ENCODE measurements around the gene NTM.

NTM gene

GRCh38 chr11:132286106-132286505 lies 915.7 kb downstream of the NTM start:
- Histone ChIP-seq H3K14ac (ENCODE audit: low read length in 2 of 2) (no peak overlapping the region), H3K4ac (ENCODE audit: low read depth in 1 of 2, low read length in 2 of 2) (no peak overlapping the region), H3K9me3 (ENCODE audit: control insufficient read depth, low read length) (no peaks in the 10 kb centered on the region), H3K9ac (ENCODE audit: low read length) (no peak overlapping the region), H3K36me3 (ENCODE audit: control insufficient read depth in 1 of 2, insufficient read depth in 2 of 2, low read depth in 1 of 2, low read length in 2 of 2) (peaks cover 0 to 9% of the 10 kb centered on the region in 2 experiments), H4K8ac (ENCODE audit: low read length) (no peak overlapping the region), H3K23ac (ENCODE audit: low read length in 2 of 2) (no peak overlapping the region), H2BK5ac (ENCODE audit: low read depth, low read length, poor library complexity, severe bottlenecking) (no peak overlapping the region), H3K18ac (ENCODE audit: low read depth in 1 of 2, low read length in 2 of 2) (no peak overlapping the region), H2BK12ac (ENCODE audit: low read length in 2 of 2) (no peak overlapping the region), H2BK120ac (ENCODE audit: low read depth, low read length) (no peak overlapping the region), H3K79me1 (replicated peaks; ENCODE audit: low read length, poor library complexity, severe bottlenecking) (peaks cover 34% of the 10 kb centered on the region), H3K4me3 (ENCODE audit: insufficient read depth in 1 of 2, low read depth in 1 of 2, low read length in 2 of 2) (no peak overlapping the region), H4K91ac (ENCODE audit: low read length) (no peak overlapping the region), H2BK15ac (ENCODE audit: low read depth, poor library complexity, severe bottlenecking) (no peak overlapping the region), H3K27ac (ENCODE audit: low read length, poor library complexity, severe bottlenecking) (no peak overlapping the region), H3K27me3 (ENCODE audit: control insufficient read depth in 1 of 2, insufficient read depth in 1 of 2, low read length in 2 of 2) (no peaks in the 10 kb centered on the region), H3K4me1 (ENCODE audit: control insufficient read depth, insufficient read depth, low read depth, low read length) (peaks cover 4% of the 10 kb centered on the region), H3K4me2 (ENCODE audit: low read length, poor library complexity, severe bottlenecking) (no peak overlapping the region), H2AK5ac (ENCODE audit: low read length, severe bottlenecking) (no peak overlapping the region), H2AFZ (ENCODE audit: low read depth, low read length) (no peak overlapping the region)
- DNase-seq: no peak
- 84% methylated on average over 3 of the region's 3 CpGs for WGBS

DNA sequence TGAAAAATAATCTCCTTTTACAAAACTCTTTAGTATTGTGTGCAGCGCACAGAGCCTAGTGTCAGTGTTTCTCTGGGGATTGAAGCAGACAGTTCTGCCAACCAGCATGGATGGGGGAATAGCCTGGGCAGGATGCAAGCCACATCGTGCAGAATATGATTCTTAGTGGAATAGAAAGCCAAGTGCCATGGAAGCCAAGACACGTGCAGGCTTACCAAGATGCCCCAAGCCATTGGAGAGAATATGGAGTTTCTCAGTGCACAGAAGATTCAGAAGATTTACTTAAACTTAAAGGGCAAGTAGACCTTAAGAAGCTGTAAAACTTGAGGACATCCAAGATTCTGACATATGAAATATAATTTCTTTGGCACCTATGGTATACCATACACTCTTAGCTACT lies 917.6 kb downstream of the NTM start:
- no peaks in the 10 kb centered on the region for H3K9me3 ChIP-seq (ENCODE audit: control insufficient read depth, low read length)
- no peak overlapping the region for H2AFZ ChIP-seq (ENCODE audit: low read depth, low read length)
- H3K4me1 ChIP-seq (ENCODE audit: control insufficient read depth, insufficient read depth, low read depth, low read length): peaks cover 4% of the 10 kb centered on the region
- H2AK5ac ChIP-seq (ENCODE audit: low read length, severe bottlenecking): no peak overlapping the region
- H3K36me3 ChIP-seq (ENCODE audit: control insufficient read depth in 1 of 2, insufficient read depth in 2 of 2, low read depth in 1 of 2, low read length in 2 of 2): peaks cover 0 to 9% of the 10 kb centered on the region in 2 experiments
- H2BK12ac ChIP-seq (ENCODE audit: low read length in 2 of 2): no peak overlapping the region
- H2BK120ac ChIP-seq (ENCODE audit: low read depth, low read length): no peak overlapping the region
- peaks cover 47% of the 10 kb centered on the region for H3K79me1 ChIP-seq (replicated peaks; ENCODE audit: low read length, poor library complexity, severe bottlenecking)
- no peak overlapping the region for H2BK5ac ChIP-seq (ENCODE audit: low read depth, low read length, poor library complexity, severe bottlenecking)
- no peak overlapping the region for H3K4ac ChIP-seq (ENCODE audit: low read depth in 1 of 2, low read length in 2 of 2)
- H3K23ac ChIP-seq (ENCODE audit: low read length in 2 of 2): no peak overlapping the region
- no peak overlapping the region for H3K27ac ChIP-seq (ENCODE audit: low read length, poor library complexity, severe bottlenecking)
- DNase-seq: no peak
- no peak overlapping the region for H3K9ac ChIP-seq (ENCODE audit: low read length)
- H3K14ac ChIP-seq (ENCODE audit: low read length in 2 of 2): no peak overlapping the region
- no peak overlapping the region for H3K18ac ChIP-seq (ENCODE audit: low read depth in 1 of 2, low read length in 2 of 2)
- no peak overlapping the region for H2BK15ac ChIP-seq (ENCODE audit: low read depth, poor library complexity, severe bottlenecking)
- 72% methylated on average over 3 of the region's 3 CpGs for WGBS
- H3K4me2 ChIP-seq (ENCODE audit: low read length, poor library complexity, severe bottlenecking): no peak overlapping the region
- no peak overlapping the region for H3K4me3 ChIP-seq (ENCODE audit: insufficient read depth in 1 of 2, low read depth in 1 of 2, low read length in 2 of 2)
- H4K91ac ChIP-seq (ENCODE audit: low read length): no peak overlapping the region
- no peaks in the 10 kb centered on the region for H3K27me3 ChIP-seq (ENCODE audit: control insufficient read depth in 1 of 2, insufficient read depth in 1 of 2, low read length in 2 of 2)
- H4K8ac ChIP-seq (ENCODE audit: low read length): no peak overlapping the region

- Histone ChIP-seq H3K27ac (ENCODE audit: low read length, poor library complexity, severe bottlenecking) (no peak overlapping the region), H3K14ac (ENCODE audit: low read length in 2 of 2) (no peak overlapping the region), H2BK120ac (ENCODE audit: low read depth, low read length) (no peak overlapping the region), H3K18ac (ENCODE audit: low read depth in 1 of 2, low read length in 2 of 2) (no peak overlapping the region), H3K4me2 (ENCODE audit: low read length, poor library complexity, severe bottlenecking) (no peak overlapping the region), H2BK15ac (ENCODE audit: low read depth, poor library complexity, severe bottlenecking) (no peak overlapping the region), H3K27me3 (ENCODE audit: control insufficient read depth in 1 of 2, insufficient read depth in 1 of 2, low read length in 2 of 2) (no peaks in the 10 kb centered on the region), H2BK12ac (ENCODE audit: low read length in 2 of 2) (no peak overlapping the region), H3K4ac (ENCODE audit: low read depth in 1 of 2, low read length in 2 of 2) (no peak overlapping the region), H4K91ac (ENCODE audit: low read length) (no peak overlapping the region), H2BK5ac (ENCODE audit: low read depth, low read length, poor library complexity, severe bottlenecking) (no peak overlapping the region), H3K4me3 (ENCODE audit: insufficient read depth in 1 of 2, low read depth in 1 of 2, low read length in 2 of 2) (no peak overlapping the region), H3K9ac (ENCODE audit: low read length) (no peak overlapping the region), H3K23ac (ENCODE audit: low read length in 2 of 2) (no peak overlapping the region), H4K8ac (ENCODE audit: low read length) (no peak overlapping the region), H3K36me3 (ENCODE audit: control insufficient read depth in 1 of 2, insufficient read depth in 2 of 2, low read depth in 1 of 2, low read length in 2 of 2) (peaks cover 0 to 7% of the 10 kb centered on the region in 2 experiments), H2AFZ (ENCODE audit: low read depth, low read length) (no peak overlapping the region), H3K4me1 (ENCODE audit: control insufficient read depth, insufficient read depth, low read depth, low read length) (peaks cover 1% of the 10 kb centered on the region), H3K79me1 (replicated peaks; ENCODE audit: low read length, poor library complexity, severe bottlenecking) (peaks cover 44% of the 10 kb centered on the region), H3K9me3 (ENCODE audit: control insufficient read depth, low read length) (no peaks in the 10 kb centered on the region), H2AK5ac (ENCODE audit: low read length, severe bottlenecking) (no peak overlapping the region)
- 49% methylated on average over 2 of the region's 6 CpGs for WGBS
- DNase-seq: no peak
Observed at GRCh38 chr11:132289590-132290256, 919.3 kb downstream of the NTM start.

- no peak overlapping the region for H2BK5ac ChIP-seq (ENCODE audit: low read depth, low read length, poor library complexity, severe bottlenecking)
Observed at GRCh38 chr11:132293586-132293985, 923.2 kb downstream of the NTM start.

More at GRCh38 chr11:132293586-132293985, 923.2 kb downstream of the NTM start:
- Histone ChIP-seq H2AFZ (ENCODE audit: low read depth, low read length) (no peak overlapping the region), H3K14ac (ENCODE audit: low read length in 2 of 2) (no peak overlapping the region), H2BK120ac (ENCODE audit: low read depth, low read length) (no peak overlapping the region), H3K27ac (ENCODE audit: low read length, poor library complexity, severe bottlenecking) (no peak overlapping the region), H2BK12ac (ENCODE audit: low read length in 2 of 2) (no peak overlapping the region), H4K91ac (ENCODE audit: low read length) (no peak overlapping the region), H3K4me2 (ENCODE audit: low read length, poor library complexity, severe bottlenecking) (no peak overlapping the region), H3K36me3 (ENCODE audit: control insufficient read depth in 1 of 2, insufficient read depth in 2 of 2, low read depth in 1 of 2, low read length in 2 of 2) (no peaks in the 10 kb centered on the region), H3K4ac (ENCODE audit: low read depth in 1 of 2, low read length in 2 of 2) (no peak overlapping the region), H3K4me1 (ENCODE audit: control insufficient read depth, insufficient read depth, low read depth, low read length) (no peaks in the 10 kb centered on the region), H3K4me3 (ENCODE audit: insufficient read depth in 1 of 2, low read depth in 1 of 2, low read length in 2 of 2) (no peak overlapping the region), H3K27me3 (ENCODE audit: control insufficient read depth in 1 of 2, insufficient read depth in 1 of 2, low read length in 2 of 2) (no peaks in the 10 kb centered on the region), H3K79me1 (replicated peaks; ENCODE audit: low read length, poor library complexity, severe bottlenecking) (peaks cover 43% of the 10 kb centered on the region), H2BK15ac (ENCODE audit: low read depth, poor library complexity, severe bottlenecking) (no peak overlapping the region), H3K9me3 (ENCODE audit: control insufficient read depth, low read length) (no peaks in the 10 kb centered on the region), H2AK5ac (ENCODE audit: low read length, severe bottlenecking) (no peak overlapping the region), H4K8ac (ENCODE audit: low read length) (no peak overlapping the region), H3K9ac (ENCODE audit: low read length) (no peak overlapping the region), H3K18ac (ENCODE audit: low read depth in 1 of 2, low read length in 2 of 2) (no peak overlapping the region), H3K23ac (ENCODE audit: low read length in 2 of 2) (no peak overlapping the region)
- DNase-seq: no peak
- WGBS: 86% methylated on average over 4 of the region's 4 CpGs

All from mesenchymal stem cell (in vitro differentiated cells and primary cell).